NCI-H2196 (cell line): ENCODE measurements around the gene LRCH3.

ENCODE experiments used
- DNase-seq: peaks from one replicate; lab custom pipeline; 2025; ENCODE audit not compliant: unreplicated experiment; lab: John Stamatoyannopoulos, UW

LRCH3 gene

DNA sequence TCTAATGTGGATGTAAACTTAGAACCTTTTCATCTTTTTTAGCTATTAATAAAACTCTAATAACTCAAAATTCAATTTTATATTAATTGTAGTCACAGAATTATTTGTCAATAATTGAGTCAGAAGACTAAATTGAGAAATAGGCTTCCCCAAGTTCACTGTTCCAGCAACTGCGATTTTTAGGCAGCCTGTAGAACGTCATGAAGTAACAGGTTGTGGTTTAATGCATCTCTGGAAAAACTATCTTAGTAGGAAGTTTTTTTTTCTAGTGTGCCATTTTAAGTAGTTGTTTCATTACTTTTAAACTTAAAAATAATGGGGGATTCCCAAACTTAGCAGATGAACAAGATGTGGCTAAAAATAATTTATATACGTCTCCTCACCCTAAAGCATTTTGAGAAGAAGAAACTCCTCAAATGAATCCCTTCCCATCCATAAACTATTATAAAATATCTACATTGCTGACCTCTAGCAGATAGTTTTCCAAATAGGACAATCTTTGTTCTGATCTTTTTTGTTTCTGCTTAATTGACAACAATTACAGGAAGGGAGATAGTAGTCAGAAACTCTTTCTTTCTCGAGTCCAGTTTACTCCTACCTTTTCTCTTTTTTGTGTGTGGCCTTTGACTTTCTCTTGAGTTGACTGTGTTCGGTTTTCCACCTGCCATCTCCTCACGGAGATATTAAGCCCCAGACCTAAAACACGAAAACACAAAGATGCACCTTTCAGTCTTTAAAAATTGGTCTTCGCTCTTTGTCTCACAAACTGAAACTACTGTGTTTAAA is 43.1 kb downstream of the LRCH3 start:
- DNase-seq, result no peak

- no peak for DNase-seq
Measured at GRCh38 chr3:197835509-197835908, 44.5 kb downstream of the LRCH3 start.

DNA sequence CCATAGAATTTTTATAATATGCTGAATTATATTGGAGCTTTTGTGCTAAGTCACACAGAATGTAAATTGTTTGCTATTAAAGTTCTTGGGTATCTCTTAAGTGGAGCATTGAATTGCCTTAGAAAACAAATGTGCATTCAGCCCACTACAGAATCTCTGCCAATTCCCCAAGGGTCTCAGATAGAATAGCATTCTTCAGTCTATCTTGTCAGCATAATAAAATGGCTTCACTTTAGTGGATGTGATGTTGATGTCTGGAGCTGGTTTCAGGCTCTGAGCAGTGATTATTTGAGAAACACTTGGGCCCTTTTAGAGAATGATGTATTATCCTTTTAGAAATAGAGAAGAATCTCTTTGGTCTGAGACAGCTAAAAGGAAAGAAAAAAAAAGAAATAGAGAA is 45.2 kb downstream of the LRCH3 start:
- no peak for DNase-seq

DNA sequence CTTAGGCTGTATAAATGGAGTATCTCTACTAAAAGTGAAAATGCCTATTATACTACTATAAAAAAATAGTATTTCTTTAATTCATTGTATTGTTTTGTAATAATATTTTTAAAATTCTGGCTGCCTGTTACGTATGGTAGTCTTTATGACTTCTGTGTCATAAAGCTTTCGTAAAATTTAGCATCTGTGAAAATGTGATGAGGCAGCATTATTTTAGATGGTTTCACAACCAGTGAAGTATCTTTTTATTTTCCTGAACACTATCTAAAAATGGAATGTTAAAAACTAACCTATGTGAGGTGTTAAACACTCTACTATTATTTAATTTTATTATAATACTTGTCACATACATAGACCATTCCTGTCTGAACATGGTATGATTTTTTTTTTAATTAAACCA is 46.2 kb downstream of the LRCH3 start:
- DNase-seq, result no peak

DNA sequence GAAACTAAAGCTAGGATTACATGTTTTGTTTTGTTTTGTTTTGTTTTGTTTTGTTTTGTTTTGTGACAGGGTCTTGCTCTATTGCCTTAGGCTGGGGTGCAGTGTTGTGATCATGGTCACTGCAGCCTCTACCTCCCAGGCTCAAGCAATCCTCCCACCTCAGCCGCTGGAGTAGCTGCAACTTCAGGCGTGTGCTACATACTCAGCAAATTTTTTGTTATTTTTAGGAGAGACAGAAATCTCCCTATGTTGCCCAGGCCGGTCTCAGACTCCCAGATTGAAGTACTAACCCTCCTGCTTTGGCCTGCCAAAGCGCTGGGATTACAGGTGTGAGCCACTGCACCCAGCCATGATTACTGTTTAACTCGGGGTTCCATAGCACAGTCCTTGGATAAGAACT is 50.7 kb downstream of the LRCH3 start:
- no peak for DNase-seq

DNA sequence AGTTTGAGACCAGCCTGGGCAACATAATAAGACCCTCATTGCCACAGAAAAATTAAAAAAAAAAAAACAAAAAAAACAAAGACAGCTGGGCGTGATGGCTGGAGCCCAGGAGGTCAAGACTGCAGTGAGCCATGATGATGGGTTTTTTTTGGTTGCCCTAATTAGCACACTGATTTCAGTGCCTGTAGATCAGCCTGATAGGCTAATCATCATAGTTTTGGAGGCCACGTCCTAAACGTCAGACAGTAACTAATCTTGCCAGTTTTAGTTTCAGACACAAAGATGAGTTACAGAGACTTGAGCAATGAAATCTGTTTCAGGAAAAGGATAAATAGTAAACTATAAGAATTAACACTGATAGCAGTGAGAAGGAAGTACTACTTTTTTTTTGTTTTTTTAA is 55.4 kb downstream of the LRCH3 start:
- DNase-seq, result no peak

- DNase-seq, result peak; percentile 58
Measured at GRCh38 chr3:197847866-197848401, 56.9 kb downstream of the LRCH3 start.

DNA sequence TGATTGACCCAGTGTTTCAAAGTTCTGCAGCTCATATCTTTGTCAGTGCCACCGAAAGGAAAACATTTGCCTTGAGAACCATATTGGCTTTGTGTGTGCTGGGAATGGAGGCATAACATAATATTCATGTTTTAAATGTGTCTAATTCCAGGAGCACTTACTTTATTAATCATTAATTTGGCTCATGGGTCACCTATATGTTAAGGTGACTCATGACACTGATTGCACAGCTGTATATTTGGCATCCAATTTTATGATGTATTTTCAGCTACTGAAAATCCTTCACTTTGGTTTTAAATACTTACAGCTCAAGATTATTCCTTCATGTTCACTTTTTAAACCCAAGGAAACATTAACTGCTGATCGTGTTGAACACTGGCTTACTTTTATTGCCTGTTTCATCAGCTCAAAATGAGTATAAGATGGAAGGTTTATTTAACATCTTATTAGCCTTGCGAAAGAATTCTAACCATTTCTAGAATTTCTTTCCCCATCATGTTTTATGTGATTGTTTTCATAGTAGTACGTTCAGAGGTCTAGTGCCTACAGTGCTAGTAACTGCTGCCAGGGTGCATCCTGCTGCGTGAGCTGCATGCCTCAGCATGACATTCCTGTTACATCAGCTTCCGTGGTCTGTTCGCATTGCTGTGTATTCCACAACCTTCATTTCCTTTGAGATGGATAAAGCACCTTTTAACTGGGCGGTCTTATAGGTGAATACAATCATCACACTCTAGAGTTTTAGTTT is 63.7 kb downstream of the LRCH3 start:
- DNase-seq, result no peak

DNA sequence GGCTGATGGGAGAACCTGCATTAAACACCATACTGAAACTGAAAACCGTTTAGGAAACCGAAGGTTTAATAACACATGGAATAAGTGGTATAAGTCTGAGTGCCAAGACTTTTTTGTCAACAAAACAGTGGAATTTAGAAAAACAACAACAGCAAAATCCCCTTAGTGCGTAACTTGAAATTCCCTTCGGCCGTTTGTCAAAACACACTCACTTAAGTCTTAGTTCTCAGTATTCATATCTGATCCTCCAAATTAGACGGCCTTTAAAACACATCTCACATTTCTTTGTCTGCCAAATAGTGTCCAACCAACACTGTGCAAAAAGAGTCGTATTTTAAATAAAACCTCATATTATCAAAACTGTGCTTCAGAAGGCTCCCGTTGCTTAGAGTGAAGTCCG is 64.5 kb downstream of the LRCH3 start:
- DNase-seq, result no peak

GRCh38 chr3:197856199-197856816 is 65.3 kb downstream of the LRCH3 start:
- DNase-seq, result no peak

GRCh38 chr3:197858133-197858532 is 67.1 kb downstream of the LRCH3 start:
- no peak for DNase-seq

- DNase-seq, result no peak
Measured at GRCh38 chr3:197858598-197858997, 67.5 kb downstream of the LRCH3 start.

- DNase-seq, result no peak
Measured at GRCh38 chr3:197866035-197866434, 75.0 kb downstream of the LRCH3 start.

GRCh38 chr3:197873329-197873728 is 82.3 kb downstream of the LRCH3 start:
- DNase-seq, result no peak

- DNase-seq, result no peak
Measured at GRCh38 chr3:197874064-197874463, 83.0 kb downstream of the LRCH3 start.

DNA sequence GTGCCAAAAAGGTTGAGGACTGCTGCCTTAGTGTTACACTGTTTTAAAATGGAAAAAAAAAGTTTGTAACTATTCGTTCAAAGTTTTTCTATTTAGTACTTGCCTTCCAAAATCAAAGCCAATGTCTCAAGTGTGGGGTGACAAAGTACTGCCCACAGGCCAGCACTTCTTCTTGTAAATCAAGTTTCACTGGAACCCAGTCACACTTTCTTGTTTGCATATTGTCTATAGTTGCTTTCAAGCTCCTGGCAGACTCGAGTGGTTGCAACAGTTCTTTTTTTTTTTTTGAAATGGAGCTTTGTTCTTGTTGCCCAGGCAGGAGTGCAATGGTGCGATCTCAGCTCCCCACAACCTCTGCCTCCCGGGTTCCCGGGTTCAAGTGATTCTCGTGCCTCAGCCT is 83.6 kb downstream of the LRCH3 start:
- DNase-seq, result no peak

DNA sequence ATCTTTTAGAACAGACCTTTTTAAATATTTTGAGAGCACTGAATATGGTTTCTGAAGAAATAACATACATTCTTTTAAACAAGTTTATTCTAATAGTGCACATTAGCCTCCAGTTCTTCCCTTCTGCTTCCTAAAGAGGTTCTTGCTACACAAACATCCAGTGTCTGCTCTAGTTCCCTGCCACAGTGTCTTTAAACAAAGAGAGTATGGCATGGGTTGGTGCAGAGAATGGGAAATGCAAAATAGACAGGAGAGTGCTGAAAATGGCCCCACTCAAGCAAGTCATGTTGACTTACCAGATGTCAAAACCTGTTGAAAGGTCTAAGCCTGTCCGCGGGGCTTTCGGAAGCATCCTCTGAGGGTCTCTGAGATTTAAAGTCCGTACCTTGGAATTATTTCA is 86.8 kb downstream of the LRCH3 start:
- no peak for DNase-seq

- no peak for DNase-seq
Measured at GRCh38 chr3:197878427-197878826, 87.4 kb downstream of the LRCH3 start.

DNA sequence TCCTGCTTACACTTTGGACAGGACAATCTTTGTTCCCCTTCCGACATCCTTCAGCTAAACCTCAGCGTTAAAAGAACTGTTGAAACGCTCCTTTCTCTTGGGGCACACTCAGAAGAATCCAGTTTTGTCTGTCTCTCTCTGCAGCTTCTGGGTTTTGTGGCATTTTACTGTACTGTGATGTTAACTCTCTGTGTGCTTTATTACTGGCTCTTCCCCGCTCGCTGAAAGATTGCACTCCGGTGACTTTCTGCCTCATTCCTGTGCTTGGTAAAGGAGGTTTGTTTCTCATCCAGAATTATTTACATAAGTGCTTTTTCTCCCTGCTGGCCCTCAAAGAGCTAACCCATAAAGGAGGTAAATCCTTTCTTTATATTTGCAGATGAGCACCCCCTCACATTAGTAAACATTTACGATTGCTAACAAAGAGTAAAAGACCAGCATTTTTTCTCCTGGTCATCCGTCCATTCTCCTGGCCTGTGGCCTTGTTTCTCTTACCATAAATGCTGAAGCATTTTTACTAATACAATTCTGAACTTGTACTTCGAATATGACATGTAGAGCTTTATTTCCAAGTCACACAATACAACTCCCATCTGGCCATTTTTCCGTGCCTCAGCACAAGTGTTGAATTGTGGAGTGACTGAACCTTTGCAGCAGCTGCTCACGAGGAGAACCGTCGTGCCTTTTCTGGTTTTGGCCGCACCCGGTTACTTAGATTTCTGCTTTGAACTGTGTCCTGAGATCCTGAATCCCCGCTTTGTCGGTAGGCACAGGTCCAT is 89.6 kb downstream of the LRCH3 start:
- DNase-seq, result no peak

- DNase-seq, result no peak
Measured at GRCh38 chr3:197881270-197881969, 90.4 kb downstream of the LRCH3 start.

GRCh38 chr3:197881970-197882338 is 90.9 kb downstream of the LRCH3 start:
- no peak for DNase-seq
